ENCODE results near the gene RERE. TPM values are rescaled to one million over a fixed set of nuclear protein-coding genes. Genes with fewer than 3 reads are reported as not detected.
"Not testable (repeated sequence)": the region's sequence is repeated elsewhere in the genome, so short reads cannot be mapped to it uniquely, and the experiment has no call there.

Gene RERE
- total RNA-seq, 1 experiment from 2014 or later, result 10.3 TPM

GRCh38 chr1:8607906-8608305 lies 209.5 kb downstream of the RERE start:
- DNase-seq (ENCODE audit: low read depth), result no peak

DNA sequence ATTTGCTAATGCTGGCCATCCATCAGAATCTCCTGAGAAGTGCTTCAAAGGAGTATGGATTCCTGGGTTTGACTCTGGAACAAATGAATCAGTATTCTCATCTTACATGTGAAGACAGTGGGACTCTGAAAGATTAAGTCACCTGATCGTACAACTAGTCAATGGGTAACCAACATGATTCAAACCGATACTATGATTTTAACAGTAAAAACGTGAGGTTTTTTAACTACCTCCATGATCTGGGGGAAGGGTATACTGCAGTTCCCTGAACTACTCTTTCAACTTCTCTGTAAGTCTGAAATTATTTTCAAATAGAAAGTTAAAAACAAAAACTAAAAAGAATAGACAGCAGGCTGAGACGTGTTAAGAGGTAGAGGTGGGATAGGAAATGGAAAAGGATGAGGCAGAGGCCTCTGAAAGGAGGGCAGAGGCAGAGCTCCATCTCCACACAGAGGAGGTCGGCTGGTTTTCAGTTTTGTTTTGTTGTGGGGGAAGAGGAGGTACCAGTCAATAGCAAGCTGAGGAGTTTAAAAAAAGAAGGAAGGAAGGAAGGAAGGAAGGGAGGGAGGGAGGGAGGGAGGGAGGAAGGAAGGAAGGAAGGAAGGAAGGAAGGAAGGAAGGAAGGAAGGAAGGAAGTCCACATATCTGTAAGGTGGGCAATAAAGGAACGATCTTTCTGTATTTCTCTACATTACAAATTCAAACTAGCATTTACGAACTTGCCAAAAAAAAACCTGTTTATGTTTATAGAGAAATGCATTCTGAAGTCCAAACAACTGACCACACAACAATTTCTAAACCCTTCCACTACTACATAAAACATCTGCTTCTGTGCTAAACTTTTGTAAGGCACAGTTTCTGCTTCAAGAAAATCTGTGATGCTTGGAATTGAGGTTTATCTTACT lies 213.1 kb downstream of the RERE start:
- DNase-seq (ENCODE audit: low read depth), result no peak

DNA sequence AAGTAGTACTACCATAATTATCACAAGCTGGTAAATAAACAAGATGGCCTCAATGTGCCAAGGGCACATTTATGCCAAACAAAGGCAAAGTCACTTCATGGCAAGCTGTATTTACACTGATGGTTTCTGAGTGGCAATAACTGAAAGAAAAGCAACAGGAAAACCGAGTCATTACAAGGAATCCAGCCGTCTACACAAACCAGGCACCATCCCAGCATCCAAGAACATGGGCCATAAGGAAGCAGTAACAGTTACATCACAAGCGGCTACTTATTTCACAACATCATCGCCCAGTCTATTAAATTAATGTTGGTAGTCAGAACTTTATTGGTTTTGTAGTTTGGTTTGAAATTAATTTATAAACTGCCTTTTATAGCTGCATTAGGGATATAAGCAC lies 214.2 kb downstream of the RERE start:
- no peak for DNase-seq (ENCODE audit: low read depth)

- DNase-seq (ENCODE audit: low read depth), result no peak
Observed at GRCh38 chr1:8602471-8603219, 214.8 kb downstream of the RERE start.

- no peak for DNase-seq (ENCODE audit: low read depth)
Observed at GRCh38 chr1:8600336-8600735, 217.1 kb downstream of the RERE start.

GRCh38 chr1:8599646-8600212 lies 217.7 kb downstream of the RERE start:
- DNase-seq (ENCODE audit: low read depth), result no peak

GRCh38 chr1:8598783-8599182 lies 218.7 kb downstream of the RERE start:
- DNase-seq (ENCODE audit: low read depth), result no peak

- DNase-seq (ENCODE audit: low read depth), result no peak
Observed at GRCh38 chr1:8598060-8598724, 219.2 kb downstream of the RERE start.

DNA sequence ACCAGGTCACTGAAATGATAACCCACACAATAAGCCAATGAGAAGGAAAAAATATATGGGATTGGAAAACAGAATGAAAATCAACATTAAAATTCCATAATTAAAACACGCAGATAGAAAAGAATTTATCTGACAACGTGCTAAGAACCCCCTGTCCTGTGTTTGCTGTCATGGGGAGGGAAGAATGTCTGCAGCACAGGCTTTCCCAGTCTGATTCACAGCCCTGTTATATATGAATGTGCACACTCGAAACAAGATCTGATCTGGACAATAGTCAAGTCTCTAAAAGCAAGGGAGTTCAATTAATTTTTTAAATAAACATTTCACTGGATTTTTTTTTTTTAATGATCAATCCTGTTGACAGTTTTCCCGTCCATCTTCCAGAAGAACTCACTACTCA lies 220.0 kb downstream of the RERE start:
- no peak for DNase-seq (ENCODE audit: low read depth)

DNA sequence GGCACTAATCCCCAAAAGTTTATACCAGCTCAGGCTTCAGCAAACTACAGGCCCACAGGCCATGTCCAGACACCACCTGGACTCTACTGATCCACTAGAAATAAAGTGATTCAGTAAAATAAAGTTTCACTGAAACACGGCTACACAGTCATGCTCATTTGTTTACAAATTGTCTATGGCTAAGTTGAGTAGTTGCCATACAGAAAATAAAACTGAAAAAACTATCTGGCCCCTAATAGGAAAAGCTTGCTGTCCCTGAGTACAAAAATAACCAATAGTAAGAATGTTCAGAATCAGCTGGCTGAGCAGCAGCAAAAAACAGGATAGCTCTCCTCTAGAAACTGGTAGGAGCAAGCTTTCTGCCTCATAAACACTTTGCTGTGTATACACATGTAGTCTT lies 221.5 kb downstream of the RERE start:
- no peak for DNase-seq (ENCODE audit: low read depth)

DNA sequence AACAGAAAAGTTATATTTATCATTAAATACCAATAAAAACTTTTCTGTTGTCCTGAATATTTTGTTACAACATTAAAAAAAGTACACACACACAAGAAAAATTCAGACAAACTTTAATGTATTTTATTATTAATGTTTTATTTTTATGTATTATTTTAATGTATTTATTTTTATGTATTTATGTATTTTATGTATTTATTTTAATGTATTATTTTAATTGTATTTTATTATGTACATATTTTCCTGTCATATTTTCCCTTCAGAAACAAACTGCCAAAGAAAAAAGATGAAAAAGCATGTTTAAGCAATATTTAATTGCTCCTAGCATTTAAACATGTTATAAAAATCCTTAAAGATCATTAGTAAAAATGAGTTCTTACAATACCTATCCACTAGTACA lies 222.1 kb downstream of the RERE start:
- DNase-seq (ENCODE audit: low read depth), result no peak

DNA sequence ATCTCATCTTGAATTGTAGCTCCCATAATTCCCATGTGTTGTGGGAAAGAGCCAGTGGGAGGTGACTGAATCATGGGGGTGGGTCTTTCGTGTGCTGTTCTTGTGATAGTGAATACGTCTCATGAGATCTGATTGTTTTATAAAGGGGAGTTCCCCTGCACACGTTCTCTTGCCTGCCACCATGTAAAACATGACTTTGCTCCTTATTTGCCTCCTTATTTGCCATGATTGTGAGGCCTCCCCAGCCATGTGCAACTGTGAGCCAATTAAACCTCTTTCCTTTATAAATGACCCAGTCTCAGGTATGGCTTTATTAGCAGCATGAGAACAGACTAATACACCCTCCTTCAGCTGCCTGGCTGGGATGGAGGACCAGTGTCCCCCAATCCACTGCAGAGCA lies 224.1 kb downstream of the RERE start:
- DNase-seq (ENCODE audit: low read depth), result not testable (repeated sequence)

GRCh38 chr1:8591569-8591968 lies 225.9 kb downstream of the RERE start:
- DNase-seq (ENCODE audit: low read depth), result no peak

GRCh38 chr1:8590721-8591351 lies 226.6 kb downstream of the RERE start:
- DNase-seq (ENCODE audit: low read depth), result no peak

GRCh38 chr1:8589571-8589970 lies 227.9 kb downstream of the RERE start:
- no peak for DNase-seq (ENCODE audit: low read depth)

DNA sequence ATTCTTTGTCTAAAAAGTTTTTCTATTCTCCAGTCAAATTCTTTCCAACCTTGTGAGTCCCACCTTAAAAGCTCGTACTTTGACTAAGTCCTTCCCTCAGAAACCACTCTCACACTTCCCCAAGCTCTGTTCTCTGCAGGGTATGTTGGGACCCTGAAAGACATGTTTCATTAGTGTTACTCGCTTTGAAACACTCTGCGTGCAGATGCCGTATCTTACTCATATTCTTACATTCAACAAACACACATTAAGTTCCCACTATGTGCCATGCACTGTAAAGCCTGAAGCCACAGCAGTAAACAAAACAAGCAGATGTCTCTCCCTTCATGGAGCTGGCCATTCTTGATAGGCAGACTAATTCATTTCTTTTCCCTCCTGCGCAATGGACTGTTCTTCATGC lies 229.7 kb downstream of the RERE start:
- no peak for DNase-seq (ENCODE audit: low read depth)

DNA sequence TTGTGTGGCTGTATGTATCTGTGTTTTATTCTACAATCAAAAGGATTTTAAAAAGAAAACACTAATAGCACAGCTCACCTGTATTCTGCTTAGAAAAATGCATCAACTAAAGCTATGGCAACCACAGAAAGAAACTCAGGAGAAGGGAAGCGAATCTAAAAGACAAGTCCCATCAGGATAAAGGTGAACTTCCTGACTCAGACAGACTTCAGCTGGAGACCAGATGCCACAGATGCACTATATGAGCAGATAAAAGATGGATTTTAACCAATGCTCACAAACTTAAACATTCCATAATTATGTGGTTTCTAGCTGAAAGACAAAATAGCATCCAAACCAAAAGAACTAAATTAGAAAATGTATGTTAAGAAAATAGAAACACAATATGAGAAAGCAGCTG lies 231.0 kb downstream of the RERE start:
- no peak for DNase-seq (ENCODE audit: low read depth)

- no peak for DNase-seq (ENCODE audit: low read depth)
Observed at GRCh38 chr1:8584316-8584715, 233.1 kb downstream of the RERE start.

DNA sequence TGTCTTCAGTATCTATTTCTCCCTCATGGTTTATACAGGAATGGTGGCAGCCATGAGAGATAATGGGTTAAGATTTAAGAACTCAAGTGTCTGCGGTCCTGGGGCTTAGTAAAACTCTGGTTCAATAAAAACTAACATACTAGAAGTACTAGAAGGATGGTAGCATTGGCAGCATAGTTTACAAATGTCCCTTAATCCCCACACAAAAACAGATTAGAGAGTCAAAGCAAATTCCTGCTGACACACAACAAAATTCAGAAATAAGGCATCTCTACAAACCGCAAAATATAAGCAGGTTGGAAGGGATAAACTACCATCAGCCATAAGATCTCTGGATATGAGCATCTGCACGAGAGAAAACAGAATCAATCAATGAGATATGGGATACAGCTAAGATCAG lies 234.4 kb downstream of the RERE start:
- DNase-seq (ENCODE audit: low read depth), result no peak

GRCh38 chr1:8580566-8580965 lies 236.9 kb downstream of the RERE start:
- no peak for DNase-seq (ENCODE audit: low read depth)

- DNase-seq (ENCODE audit: low read depth), result no peak
Observed at GRCh38 chr1:8578936-8579335, 238.5 kb downstream of the RERE start.

Measured in RPMI7951 (cell line).